Fibroblast of mammary gland (primary cell): Measurements from ENCODE around the gene KIAA1671.

Experiments
- DNase-seq: peaks from one replicate; pipeline ENCODE4 v3.0.0-alpha.2; 2010; ENCODE audit warnings: low read depth
- H3K4me3 ChIP-seq: 2 replicates; pipeline ENCODE4 v1.5.1; 2011; ENCODE audit warnings: low read depth, mild to moderate bottlenecking, low read length, moderate library complexity; ENCODE audit not compliant: control insufficient read depth
- CTCF ChIP-seq: conservative IDR thresholded peaks from 2 replicates; pipeline ENCODE4 v1.5.1; 2011; ENCODE audit warnings: low read depth, low read length, inconsistent platforms; ENCODE audit not compliant: control insufficient read depth, insufficient read depth

Gene KIAA1671

GRCh38 chr22:24926849-24927579 lies 25.5 kb upstream of the KIAA1671 start:
- TF ChIP-seq CTCF = no peak
- peak; percentile 58 for DNase-seq
- no peak overlapping the region for H3K4me3 ChIP-seq

DNA sequence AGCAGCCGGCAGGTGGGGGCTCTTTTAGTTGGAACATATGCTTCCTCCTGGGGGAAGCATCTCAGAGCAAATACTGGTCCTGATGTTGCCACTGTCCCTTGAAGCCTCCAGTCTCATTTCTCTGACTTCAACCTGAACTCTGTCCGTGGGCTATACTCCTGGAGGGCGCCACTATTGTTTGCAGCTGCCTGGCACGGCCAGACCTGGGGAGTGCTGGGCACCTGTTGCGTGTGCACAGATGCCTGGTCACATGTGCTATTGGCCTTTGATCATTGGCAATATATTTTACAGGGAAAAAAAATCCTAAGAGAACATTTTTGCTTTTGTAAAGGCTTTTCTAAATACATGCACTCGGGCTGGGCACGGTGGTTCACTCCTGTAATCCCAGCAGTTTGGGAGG lies 24.2 kb upstream of the KIAA1671 start:
- no peak for TF ChIP-seq CTCF
- H3K4me3 ChIP-seq = no peak overlapping the region
- no peak for DNase-seq

DNA sequence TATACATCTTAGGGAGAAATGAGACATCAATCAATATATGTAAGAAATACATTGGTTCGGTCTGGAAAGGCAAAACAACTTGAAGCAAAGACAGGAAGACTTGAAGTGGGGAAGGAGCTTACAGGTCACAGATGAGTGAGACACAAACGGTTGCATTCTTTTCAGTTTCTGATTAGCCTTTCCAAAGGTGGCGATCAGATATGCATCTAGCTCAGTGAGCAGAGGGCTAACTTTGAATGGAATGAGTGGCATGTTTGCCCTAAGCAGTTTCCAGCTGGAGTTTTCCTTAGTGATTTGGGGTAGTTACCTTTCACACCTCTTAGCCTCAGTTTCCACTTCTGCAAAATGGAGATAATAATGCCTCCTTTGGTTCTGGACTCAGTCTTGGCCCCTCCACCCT lies 21.8 kb upstream of the KIAA1671 start:
- DNase-seq = no peak
- TF ChIP-seq CTCF = no peak
- H3K4me3 ChIP-seq = no peak overlapping the region

DNA sequence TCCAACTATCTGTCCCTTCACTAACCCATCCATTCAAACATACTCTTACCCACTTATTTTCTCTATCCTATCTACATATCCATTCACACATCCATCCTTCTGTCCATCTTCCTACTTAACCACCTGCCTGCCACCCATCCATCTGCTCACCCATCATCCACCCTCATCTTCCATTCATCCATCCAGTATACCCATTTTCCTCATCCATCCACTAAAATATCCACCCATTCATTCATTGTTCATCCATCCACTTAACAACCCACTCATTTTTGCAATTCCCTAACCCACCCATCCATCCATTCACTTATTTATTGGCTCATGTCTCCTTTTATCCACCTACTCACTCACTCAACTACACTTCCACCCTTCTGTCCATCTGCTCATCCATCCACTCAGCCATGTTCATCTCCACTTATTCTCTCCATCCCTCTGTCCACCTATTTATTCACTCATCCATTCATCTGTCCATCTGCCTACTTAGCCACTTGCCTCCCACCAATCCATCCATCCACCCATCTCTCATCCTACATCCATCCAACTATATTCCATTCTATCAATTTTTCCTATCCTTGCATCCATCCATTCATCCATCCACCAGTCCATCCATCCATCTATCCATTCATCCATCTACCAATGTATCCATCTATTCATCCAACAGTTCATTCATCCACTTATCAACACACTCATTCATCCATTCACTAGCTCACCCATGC lies 16.6 kb upstream of the KIAA1671 start:
- TF ChIP-seq CTCF = no peak
- DNase-seq = no peak
- H3K4me3 ChIP-seq = no peak overlapping the region

DNA sequence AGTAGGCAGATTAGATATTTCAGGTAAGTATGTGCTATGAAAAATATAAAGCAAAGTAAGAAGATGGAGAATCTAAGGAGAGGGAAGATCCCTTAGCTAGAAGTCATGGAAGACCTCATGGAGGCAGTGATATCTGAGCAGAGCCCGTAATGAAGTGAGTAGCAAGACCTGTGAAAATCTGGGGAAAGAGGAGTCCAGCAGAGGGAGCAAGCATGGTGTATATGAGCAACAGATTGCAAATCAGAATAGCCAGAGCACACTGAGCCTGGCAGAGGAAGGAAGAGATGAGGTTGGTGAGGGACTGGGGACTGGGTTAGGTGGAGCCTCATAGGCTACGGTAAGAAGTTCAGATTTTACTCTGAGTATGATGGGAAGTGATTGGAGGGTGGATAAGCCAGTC lies 15.4 kb upstream of the KIAA1671 start:
- H3K4me3 ChIP-seq = no peak overlapping the region
- peak; percentile 11 for DNase-seq
- TF ChIP-seq CTCF = peak; percentile 22

DNA sequence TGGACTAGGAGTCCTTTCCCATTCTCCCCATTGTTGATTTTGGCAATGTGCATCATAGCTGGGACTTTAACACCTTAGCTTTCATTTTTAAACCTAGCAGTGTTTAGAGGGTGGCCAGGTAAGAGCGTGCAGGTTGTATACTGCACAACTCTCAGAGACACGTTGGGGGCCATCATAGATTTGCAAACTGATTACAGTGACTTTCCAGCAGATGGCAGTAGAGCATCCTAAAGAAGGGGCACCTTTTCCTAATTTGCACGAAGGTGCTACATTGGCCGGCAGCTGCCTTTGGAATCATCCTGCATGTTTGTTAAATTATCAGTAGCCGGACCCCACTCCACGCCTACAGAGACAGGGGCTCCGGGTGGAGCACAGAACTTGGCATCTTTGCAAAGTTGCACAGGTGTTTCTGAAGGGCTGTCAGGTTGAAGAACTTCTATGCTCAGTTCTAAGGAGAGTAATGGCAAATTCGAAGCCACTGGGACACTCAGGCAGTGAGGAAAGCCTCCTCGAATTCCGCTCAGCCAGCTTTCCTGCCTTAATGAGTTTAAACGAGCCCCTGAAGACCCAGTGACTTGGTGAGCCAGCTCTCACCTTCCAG lies 13.7 kb upstream of the KIAA1671 start:
- peak; percentile 64 for TF ChIP-seq CTCF
- H3K4me3 ChIP-seq = no peak overlapping the region
- DNase-seq = peak; percentile 39
